Measurements from ENCODE around the gene EID3.

The EID3 gene

GRCh38 chr12:104316936-104317335, 13.4 kb downstream of the EID3 start:
- TF ChIP-seq EP300 (IDR thresholded peaks at IDR 0.05; ENCODE audit: borderline replicate concordance) (no peak), FOXM1 (IDR thresholded peaks at IDR 0.05; ENCODE audit: borderline replicate concordance, low read depth) (no peak)

- no peak for TF ChIP-seq ZBTB7A (IDR thresholded peaks at IDR 0.05; ENCODE audit: low read depth)
- TF ChIP-seq YY1 (IDR thresholded peaks at IDR 0.05; ENCODE audit: low read depth): no peak
- no peak for TF ChIP-seq REST (IDR thresholded peaks at IDR 0.05; ENCODE audit: low read depth)
- no peak for TF ChIP-seq CEBPB (IDR thresholded peaks at IDR 0.05)
Measured at GRCh38 chr12:104317538-104318210, 14.1 kb downstream of the EID3 start.

- TF ChIP-seq YY1 (IDR thresholded peaks at IDR 0.05; ENCODE audit: low read depth) (no peak), ZBTB7A (IDR thresholded peaks at IDR 0.05; ENCODE audit: low read depth) (no peak), CREB1 (IDR thresholded peaks at IDR 0.05; ENCODE audit: low read depth) (no peak), TAF1 (IDR thresholded peaks at IDR 0.05; ENCODE audit: low read depth) (no peak), MAX (IDR thresholded peaks at IDR 0.05) (no peak), CEBPB (IDR thresholded peaks at IDR 0.05) (no peak), TCF12 (IDR thresholded peaks at IDR 0.05; ENCODE audit: low read depth) (no peak), EGR1 (IDR thresholded peaks at IDR 0.05) (no peak), REST (IDR thresholded peaks at IDR 0.05; ENCODE audit: low read depth) (no peak), USF1 (IDR thresholded peaks at IDR 0.05) (no peak), EP300 (IDR thresholded peaks at IDR 0.05; ENCODE audit: borderline replicate concordance) (no peak), FOXM1 (IDR thresholded peaks at IDR 0.05; ENCODE audit: borderline replicate concordance, low read depth) (no peak), TEAD4 (IDR thresholded peaks at IDR 0.05) (no peak), NFIC (IDR thresholded peaks at IDR 0.05) (no peak), RAD21 (IDR thresholded peaks at IDR 0.05; ENCODE audit: low read depth) (no peak)
Measured at GRCh38 chr12:104319028-104319427, 15.5 kb downstream of the EID3 start.

- TF ChIP-seq RAD21 (IDR thresholded peaks at IDR 0.05; ENCODE audit: low read depth) (no peak), ZBTB7A (IDR thresholded peaks at IDR 0.05; ENCODE audit: low read depth) (no peak), YY1 (IDR thresholded peaks at IDR 0.05; ENCODE audit: low read depth) (no peak), TEAD4 (IDR thresholded peaks at IDR 0.05) (no peak), REST (IDR thresholded peaks at IDR 0.05; ENCODE audit: low read depth) (no peak), NFIC (IDR thresholded peaks at IDR 0.05) (no peak), EP300 (IDR thresholded peaks at IDR 0.05; ENCODE audit: borderline replicate concordance) (no peak), MAX (IDR thresholded peaks at IDR 0.05) (no peak), USF1 (IDR thresholded peaks at IDR 0.05) (no peak), CREB1 (IDR thresholded peaks at IDR 0.05; ENCODE audit: low read depth) (no peak)
Measured at GRCh38 chr12:104319918-104320626, 16.5 kb downstream of the EID3 start.

Data from Ishikawa (cell line).